ENCODE data around the gene MUS81.

DNA sequence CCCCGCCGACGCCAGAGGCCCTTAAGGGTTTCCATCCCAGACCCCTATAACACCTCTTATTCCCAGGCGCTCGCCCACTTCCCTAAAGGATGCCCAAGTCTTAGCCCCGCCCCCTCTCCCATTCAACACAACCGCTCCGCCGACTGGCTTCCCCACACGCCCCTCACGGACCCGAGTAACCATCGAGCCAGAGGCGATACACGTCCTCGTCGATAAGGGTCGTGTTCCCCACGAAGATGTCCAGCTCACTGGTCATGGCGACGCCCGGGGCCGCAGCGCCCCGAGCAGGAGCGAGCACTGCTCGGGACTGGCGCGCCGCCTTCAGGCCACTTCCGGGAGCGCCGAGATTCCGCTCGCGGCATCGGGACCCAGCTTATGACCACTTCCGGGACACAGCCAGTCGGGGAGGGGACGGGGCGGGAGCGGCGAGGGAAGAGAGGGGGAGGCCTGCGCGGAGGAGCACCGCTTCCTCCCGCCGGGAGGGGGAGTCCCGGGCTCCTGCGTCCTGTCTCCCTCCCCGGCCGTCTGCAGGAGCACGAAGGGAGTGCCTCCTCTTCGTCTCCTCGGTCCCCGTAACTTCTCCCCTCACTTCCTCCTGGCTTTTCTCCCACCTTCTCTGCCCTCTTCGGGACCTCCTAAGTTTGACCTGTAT lies 28.1 kb downstream of the MUS81 start, which contains the start of gene FIBP:
- TF ChIP-seq, protein P1, sequence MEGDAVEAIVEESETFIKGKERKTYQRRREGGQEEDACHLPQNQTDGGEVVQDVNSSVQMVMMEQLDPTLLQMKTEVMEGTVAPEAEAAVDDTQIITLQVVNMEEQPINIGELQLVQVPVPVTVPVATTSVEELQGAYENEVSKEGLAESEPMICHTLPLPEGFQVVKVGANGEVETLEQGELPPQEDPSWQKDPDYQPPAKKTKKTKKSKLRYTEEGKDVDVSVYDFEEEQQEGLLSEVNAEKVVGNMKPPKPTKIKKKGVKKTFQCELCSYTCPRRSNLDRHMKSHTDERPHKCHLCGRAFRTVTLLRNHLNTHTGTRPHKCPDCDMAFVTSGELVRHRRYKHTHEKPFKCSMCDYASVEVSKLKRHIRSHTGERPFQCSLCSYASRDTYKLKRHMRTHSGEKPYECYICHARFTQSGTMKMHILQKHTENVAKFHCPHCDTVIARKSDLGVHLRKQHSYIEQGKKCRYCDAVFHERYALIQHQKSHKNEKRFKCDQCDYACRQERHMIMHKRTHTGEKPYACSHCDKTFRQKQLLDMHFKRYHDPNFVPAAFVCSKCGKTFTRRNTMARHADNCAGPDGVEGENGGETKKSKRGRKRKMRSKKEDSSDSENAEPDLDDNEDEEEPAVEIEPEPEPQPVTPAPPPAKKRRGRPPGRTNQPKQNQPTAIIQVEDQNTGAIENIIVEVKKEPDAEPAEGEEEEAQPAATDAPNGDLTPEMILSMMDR (IDR thresholded peaks at IDR 0.05; ENCODE audit: insufficient read depth, low read length, poor library complexity, severe bottlenecking) = peak; percentile 66
- no peak for TF ChIP-seq EZH2phosphoT487 (conservative IDR thresholded peaks at IDR 0.05; ENCODE audit: low read length)
